Activated naive CD4-positive, alpha-beta T cell treated with Interleukin-2 at 50 U/mL for 16 hours (primary cell): ENCODE results near the gene KIFC3.
"Not testable (repeated sequence)": the region's sequence is repeated elsewhere in the genome, so short reads cannot be mapped to it uniquely, and the experiment has no call there.

Source experiments
- DNase-seq: peaks from one replicate; pipeline ENCODE4 v3.0.0-alpha.2; 2020

Gene KIFC3

DNA sequence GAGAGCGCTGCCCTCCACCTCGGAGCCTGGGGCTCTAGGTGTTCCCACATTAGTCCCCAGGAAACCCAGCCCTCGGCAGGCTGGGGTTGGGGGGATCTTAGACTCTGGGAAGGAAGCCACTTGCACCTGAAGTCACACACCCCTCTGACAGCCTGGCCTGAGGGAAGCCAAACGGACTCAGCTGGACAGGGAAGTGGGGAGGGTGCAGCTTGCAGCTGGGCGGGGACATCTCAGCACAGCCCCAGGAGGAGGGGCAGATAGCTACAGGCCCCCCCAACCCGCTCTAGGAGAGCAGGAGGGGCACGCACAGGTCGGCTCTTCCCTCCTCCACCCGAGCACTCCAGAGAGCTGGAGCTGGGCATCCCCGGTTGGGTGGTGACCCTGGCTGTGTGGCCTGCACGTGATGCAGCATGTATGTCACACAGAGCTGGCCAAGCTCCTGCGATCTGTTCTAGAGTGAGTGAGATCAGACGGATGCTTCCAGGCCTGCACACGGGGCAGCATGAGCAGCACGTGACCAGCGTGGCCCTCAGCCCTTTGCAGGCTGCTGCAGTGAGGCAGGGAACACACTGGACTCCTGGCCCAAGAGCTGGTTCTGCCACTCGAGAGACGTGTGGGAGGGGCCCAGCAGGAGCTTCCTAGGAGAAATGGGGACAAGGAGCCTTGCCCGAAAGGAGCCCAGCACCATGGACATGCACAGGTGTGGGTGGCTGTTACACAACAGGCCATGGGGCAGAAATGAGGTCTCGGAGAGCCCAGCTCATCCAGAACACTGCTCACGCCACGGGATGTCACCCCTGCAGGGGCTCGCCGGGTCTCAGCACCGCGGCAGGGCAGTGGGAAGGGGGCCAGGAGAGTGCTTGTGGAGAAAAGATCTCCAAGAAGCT, 15.4 kb downstream of the KIFC3 start:
- DNase-seq, result no peak

DNA sequence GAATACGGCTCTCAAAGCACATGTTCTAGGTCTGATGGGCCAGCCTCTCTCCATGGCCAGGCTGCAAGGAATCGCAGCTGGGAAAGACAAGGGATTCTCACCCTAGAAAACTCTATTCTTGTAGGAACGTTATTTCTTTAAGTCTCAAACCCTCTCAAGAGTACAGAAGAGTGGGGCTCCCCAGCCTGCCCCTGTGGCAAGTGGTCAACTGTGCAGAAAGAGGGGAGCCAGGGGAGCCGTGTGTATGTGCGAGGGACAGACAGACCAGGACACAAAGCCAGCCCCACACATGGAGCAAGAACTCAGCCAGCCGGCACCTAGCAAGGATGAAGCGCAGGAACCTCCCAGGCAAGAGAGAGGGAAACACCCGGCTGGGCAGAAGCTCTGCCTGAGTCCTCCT, 16.4 kb downstream of the KIFC3 start:
- DNase-seq, result no peak

DNA sequence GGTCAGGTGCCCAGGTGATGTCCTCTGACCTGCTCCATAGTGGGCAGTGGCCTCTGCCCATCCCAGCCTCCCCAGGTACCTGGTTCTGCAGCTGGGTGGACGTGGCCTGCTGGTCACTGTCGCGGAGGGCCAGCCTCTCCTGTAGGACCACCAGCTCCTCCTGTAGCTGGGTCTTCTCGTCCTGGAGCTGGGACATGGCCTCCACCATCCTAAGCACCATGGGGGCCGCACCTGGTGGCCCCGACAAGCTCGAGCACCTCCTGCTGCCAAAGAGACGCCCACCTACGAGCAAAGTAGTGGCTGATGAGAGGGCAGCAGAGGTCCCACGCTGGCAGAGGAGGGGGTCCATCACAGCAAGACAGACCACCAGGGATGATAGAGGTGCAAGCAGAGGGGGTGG, 16.9 kb downstream of the KIFC3 start:
- DNase-seq, result no peak

DNA sequence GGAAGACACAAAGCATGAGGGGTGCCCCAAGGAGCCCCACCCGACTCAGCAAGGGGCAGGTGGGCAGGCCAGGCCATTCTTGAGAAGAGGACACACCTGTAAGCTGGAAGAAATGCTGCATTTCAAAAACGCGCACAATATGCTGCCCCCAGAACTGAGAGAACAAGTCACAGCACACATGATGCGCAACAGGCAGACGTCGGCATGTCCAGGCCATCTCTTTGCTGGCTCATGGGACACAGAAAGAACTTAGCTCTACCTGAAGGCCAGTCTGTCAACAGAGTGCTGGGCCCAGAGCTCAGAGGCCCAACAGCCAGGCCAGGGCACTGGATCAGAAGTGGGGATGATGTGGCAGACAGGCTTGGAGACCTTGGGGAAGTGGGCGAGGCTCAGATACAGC, 18.0 kb downstream of the KIFC3 start:
- no peak for DNase-seq

DNA sequence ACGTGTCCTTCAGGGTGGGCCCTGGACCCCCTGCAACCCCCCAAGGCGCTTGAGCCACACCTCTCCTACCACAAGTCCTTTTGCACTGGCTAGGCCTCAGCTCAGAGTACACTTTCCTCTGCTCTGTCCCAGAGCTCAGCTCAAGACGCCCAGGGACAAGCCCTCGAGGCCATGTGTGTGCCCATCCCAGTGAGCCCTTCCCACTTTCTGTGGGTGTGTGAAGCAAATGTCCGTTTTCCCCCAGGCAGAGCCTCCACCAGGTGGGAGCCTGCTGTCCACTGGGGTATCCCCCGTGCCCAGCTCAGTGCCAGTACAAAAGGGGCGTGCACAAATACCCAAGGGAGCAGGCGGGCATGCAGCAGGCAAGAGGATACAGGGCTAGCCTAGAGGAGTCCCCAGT, 18.4 kb downstream of the KIFC3 start:
- no peak for DNase-seq

DNA sequence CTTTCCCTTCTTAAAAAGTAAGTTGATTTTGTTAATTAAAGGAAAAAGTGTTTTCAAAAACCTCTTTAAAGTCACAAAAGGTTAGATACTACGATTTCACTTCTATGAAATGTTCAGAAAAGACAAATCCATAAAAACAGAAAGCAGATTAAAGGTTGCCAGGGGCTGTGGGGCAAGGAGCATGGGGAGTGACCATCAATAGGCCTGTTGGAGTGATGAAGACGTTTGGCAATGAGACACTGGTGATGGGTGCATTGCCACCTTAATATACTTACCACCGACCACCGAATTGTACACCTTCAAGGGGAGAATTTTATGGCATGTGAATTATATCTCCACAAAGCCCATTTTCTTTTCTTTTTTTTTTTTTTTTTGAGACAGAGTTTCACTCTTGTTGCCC, 19.2 kb downstream of the KIFC3 start:
- no peak for DNase-seq

DNA sequence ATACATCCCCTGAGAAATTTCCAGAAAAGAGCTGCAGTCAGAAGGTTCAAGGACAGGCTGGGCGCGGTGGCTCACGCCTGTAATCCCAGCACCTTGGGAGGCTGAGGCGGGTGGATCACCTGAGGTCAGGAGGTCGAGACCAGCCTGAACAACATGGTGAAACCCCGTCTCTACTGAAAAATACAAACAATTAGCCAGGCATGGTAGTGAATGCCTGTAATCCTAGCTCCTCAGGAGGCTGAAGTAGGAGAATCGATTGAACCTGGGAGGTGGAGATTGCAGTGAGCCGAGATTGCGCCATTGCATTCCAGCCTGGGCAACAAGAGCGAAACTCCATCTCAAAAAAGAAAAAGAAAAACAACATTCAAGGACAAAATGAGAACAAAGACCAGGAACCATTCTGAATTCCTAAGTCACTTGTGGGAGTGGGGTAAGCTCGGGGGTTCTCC, 19.7 kb downstream of the KIFC3 start:
- not testable (repeated sequence) for DNase-seq

DNA sequence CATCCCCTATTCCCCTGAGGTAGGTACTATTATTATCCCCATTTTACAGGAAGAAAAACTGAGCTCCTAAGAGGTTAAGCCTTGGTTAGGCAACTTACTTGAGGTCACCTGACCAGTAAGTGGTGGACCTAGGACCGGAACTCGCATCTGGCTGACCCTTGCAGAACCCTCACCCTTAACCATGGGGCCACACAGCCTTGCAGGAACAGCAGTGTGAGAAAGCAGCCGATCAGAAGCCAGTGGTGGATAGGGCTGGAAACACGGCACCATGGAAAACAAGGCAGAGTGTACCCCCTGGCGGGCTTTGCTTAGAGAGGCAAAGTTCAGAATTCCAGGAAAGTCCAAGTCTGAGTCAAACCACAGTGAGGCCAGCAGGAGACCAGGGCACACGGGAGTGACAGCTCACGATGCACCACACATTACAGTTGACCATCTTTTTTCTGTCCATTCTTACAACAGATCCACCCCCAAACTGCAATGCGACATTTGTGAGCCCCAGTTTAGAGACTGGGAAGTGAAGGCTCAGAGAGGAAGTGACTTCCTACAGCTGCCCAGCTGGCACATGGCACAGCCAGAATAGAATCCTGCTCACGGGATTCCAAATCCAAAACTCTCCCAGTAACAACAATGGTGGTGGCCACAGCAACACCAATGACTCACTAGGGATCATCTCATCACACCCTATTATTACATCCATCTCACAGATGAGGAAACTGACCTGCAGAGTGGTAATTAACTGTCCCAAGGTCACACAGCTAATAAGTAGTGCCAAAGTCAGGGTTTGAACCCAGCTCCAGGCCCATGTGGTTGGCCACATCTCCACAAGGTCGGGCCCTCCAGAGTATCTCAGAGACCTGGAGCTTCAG, 20.3 kb downstream of the KIFC3 start:
- DNase-seq, result no peak

DNA sequence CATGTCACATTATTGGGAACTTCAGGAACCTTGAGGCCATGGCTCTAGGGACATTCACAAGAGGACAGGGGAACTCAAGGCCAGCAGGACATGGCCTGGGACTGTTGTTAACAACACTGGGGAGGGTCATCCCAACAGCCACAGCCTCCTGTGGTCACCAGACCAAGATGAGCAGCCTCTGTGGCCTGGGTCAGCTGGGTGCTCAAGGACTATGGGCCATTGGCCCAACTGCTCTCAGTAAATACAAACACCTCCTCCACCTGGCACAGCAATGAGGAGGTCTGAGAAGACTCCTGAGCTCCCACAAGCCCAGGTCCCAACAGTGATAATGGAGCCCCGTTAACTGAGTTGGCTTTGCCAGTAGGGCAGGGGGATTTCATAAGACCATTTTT, 20.9 kb downstream of the KIFC3 start:
- DNase-seq, result no peak

DNA sequence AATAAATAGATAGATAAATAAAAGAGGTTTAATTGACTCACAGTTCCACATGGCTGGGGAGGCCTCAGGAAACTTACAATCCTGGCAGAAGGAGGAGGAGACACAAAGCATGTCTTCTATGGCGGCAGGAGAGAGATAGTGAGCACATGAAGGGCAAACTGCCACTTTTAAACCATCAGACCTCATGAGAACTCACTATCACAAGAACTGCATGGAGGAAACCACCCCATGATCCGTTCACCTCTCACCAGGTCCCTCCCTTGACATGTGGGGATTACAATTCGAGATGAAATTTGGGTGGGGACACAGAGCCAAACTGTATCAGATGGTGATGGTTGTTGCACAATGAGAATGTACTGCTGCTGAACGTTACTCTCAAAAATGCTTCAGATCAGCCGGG, 22.5 kb downstream of the KIFC3 start:
- DNase-seq, result not testable (repeated sequence)

DNA sequence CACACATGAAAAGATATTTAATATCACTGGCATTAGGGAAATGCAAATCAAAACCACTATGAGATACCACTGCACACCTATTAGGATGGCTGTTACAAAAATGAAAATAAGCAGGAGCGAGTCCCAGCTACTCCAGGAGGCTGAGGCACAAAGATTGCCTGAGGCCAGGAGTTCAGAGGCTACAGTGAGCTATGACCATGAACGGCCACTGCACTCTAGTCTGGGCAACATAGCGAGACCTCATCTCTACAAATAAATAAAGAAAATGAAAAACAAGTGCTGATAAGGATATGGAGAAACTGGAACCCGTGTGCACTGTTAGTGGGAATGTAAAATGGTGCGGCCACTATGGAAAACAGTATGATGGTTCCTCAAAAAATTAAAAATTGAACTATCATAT, 23.6 kb downstream of the KIFC3 start:
- DNase-seq, result no peak

DNA sequence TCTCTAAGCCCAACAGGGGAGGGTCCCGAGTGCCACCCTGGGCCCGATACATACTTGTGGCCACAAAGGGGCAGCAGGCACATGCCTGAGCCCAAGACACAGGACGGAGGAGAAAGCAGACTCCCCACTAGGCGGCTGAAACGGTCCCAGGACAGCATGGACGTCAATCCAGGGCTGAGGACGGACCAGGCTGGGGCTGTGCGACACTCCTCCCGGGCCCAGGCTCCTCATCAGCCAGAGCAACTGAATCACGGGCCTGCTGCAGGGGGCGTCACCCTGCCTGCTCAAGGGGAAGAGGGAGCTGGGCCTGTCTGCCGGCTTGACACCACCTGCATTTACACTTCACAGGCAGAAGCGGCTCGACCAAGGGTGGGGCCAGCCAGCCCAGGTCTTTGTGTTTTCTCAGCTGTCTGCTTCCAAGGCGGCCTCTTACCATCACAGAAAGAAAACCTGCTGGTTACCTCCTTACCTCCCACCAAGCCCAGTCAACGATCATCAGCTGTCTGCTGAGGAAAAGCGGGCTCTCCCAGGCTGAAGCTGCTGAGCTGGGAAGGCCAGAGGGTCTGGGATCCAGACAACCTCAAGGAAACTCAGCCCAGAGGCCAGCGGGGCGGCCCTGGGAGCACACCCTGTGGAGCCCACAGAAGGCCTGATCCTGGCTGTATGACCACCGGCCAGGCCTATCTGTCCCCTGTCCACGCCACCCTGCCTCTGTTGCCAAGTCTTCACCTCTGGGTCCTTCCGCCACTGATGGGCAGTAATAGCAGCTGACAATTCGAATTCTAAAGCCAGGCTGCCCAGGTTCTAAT, 26.4 kb downstream of the KIFC3 start:
- DNase-seq, result no peak

DNA sequence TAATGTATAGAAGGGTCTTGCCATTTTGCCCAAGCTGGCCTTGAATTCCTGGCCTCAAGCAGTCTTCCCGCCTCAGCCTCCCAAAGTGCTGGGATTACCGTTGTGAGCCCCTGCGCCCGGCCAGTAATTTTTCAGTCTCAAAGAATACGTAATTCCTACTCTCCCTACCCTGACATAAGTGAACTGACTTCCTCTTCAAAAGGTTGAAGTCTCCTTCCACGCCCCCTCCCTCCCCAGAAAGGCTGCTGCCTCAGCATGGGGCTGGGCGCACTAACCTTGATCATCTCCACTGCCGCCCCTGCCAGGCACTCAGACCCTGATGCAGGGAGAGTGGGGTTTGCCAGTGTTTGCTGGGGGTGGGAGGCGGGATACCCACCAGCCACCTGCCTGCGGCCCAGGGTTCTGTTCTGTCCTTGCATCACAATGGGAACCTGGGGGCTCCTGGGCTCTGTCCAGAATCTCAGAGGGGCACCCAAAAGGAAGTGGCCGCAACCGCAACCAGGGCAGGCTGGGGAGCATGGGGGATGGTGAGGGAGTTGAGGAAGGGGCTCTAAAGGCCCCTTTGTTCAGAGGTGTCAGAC, 27.5 kb downstream of the KIFC3 start:
- DNase-seq, result no peak

DNA sequence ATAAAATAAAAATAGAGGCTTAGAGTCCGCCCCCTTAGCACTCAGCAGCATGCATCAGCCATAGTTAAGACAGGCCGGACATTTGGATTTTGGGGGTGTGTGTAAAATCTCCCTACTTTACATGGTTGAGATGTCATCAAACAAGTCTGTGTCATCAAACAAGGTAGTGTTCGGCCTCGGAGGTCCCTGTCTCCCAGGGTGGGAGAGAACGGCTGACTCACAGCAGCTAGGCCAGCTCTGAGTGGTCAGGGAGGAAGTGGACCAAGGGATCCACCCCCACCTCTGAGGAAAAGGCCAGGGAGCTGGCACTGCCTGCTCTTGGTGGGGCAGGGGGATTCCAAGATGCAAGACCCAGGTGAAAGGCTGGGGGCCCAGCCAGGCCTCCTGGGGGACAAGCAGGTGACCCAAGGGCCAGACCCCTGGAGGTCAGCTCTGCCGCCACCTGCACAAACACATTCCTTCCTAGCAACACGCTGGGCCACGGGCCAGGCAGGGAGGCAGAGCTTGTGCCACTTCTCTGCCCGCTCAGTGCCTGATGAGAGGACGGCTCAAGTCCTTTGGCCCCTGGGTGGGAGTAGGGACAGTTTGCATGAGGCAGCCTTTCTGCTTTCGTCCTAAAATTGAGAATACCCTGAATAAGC, 28.5 kb downstream of the KIFC3 start:
- no peak for DNase-seq

DNA sequence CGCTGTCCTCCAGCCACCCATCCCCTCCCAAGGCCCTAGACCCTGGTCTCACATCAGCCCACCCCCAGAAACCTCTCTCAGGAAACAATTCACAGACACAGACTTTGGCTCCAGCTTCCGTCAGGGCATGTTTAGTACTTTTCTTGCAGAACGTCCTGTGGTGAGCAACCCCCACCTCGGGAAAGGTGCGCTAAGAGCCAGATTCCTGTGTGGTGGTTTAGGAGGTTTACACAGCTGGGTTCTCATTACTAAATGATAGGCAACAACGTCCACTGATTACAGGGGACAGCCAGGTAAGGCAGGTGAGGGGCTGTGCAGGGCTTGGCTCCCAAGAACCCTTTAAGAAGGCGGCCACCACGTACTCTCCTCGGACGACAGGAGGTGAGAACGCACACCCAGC, 29.3 kb downstream of the KIFC3 start:
- DNase-seq, result no peak

DNA sequence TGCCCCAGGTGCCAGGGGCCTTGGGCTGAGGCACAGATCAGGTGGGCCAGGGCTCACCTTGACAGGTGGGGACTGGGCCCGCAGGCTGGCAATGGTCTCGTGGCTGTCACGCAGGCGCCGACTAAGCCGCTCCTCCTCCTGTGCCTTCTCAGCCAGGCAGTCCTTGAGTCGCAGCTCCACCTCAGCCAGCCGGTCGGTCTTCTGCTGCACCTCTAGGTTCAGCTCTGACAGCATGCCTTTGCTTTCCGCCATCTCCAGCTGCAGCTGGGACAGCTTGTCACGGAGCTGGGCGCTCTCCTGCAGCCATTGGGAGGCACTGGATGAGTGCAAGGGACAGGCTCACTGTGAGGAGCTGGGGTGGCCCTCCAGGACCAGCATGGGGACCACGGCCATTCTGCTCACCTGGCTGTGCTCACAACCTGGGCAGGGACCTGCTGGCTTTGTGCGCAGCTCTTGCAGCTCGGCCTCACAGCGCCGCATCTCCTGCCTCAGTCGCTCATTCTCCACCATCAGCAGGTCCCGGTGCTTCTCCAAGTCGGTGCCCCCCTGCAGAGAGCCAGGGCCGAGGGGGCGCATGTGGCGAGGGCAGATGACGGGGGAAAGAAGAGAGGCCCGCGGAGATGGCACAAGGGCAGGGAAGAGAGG, 31.0 kb downstream of the KIFC3 start:
- no peak for DNase-seq

DNA sequence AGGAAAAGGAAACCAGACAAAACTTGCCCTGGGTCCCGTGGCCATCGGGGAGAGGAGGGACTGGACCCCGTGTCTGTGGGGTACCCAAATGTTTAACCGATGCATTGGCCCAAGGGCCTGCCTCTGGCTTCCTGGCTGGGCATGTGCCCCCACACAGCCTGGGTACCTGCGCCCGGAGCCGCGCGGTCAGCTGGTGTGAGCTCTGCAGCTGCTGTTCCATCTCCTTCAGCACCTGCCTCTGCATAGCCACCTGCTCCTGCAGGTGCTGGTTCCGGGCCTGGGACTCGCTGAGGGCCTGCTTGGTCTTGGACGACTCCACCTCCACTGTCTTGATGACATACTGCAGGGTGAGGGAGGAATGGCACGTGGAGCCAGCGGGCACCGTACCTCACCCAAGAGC, 31.9 kb downstream of the KIFC3 start:
- DNase-seq, result no peak

DNA sequence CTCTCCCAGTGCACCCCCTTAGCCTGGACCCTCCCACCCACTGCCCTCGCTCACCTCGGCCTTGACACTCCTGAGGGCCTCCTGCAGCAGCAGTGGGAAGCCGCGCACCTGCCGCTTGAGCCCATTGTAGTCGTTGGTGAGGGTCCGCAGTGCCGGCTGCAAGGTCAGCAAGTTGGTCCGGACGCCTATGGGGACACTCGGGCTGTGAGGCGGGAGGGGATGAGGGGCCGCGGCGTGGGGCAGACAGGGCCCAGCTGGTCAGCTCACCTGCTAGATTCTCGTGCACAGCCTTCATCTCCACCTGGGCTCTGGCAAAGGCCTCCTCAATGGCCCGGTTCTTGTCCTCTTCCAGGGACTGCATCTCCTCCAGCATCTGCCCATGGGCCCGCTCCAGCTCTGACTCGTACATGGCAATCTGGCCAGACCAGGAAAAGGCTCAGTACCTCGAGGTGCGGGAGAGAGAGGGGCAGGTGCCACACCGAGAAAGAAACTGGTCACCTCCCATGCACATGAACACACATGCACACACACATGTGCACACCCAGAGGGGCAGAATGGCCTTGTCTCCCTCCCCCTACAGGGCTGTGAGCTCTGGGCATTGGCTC, 32.6 kb downstream of the KIFC3 start:
- DNase-seq, result no peak

DNA sequence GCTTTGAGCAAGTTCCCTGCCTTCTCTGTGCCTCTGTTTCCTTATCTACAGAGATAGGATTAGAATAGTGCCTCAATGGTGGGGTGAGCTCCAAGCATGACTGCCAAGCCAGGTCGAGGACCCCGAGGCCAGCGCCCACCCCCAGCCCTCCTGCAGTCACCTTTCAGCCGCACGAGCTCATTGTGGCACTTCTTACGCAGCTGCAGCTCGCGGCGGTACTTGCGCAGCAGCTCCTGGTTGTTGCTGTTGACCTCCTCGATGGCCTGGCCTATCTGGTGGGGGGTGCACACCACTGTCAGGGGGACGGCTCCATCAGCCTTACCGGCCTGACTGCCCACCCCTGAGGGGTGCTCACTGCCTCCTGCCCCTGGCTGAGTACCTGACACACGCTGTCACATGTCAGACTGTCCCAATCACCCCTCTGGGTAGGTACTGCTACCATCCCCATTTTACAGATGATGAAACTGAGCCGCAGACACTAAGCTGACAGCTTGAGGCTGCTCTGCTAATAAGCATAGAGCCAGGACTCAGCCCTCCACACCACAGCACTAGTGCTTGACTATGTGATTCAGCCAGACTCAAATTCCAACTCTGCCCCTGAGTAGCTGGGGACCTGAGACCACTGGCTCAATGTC, 35.5 kb downstream of the KIFC3 start:
- no peak for DNase-seq

DNA sequence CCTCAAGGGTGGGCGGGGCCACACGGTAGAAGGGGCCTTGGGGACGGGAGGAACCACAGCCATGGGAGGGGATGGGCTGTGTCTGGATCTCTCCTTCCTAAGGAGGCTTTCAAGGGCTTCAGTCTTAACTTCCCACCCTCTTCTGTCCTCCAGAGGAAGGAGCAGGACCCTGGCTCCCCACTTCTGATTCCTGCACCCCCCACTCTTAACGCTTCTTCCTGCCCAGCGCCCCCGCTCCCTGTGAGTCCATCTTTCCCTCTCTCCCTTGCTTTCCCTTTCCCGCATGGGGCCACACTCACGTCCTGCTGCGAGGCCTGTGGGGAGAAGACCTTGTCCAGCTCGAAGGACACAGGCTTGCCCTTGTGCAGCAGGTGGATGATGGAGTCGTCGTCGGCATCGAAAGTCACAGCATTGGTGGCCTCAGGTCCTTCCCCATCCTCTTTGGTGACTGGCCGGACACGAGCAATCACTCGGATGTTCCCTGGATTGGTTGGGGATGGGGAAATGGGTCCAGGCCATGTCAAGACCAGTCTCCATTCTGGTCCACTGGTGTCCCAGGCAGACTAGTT, 37.0 kb downstream of the KIFC3 start:
- DNase-seq, result no peak
